ENCODE measurements around the gene THOC5. TPM values are rescaled to one million over a fixed set of nuclear protein-coding genes. Genes with fewer than 3 reads are reported as not detected.
"Not testable (repeated sequence)": the region's sequence is repeated elsewhere in the genome, so short reads cannot be mapped to it uniquely, and the experiment has no call there.

Gene THOC5
- polyA plus RNA-seq, 6 donors from 2014 or later: 18.8 to 30.1 (median 22.7) TPM

- Mint-ChIP-seq H3K36me3 (peaks cover 7 to 26% of the 10 kb centered on the region in 2 donors), H3K27ac (peak overlapping the region in 1 of 6 donors; percentile 8), H3K4me1 (peaks cover 18 to 34% (median 22%) of the 10 kb centered on the region in 3 donors)
- H3K9me3 Mint-ChIP-seq; H3K4me3 Mint-ChIP-seq; ATAC-seq (ENCODE audit: low read depth in 2 of 2); H3K27me3 Mint-ChIP-seq; DNase-seq: not testable (repeated sequence)
These were observed 8.5 kb downstream of the THOC5 start for GRCh38 chr22:29545045-29545444.

DNA sequence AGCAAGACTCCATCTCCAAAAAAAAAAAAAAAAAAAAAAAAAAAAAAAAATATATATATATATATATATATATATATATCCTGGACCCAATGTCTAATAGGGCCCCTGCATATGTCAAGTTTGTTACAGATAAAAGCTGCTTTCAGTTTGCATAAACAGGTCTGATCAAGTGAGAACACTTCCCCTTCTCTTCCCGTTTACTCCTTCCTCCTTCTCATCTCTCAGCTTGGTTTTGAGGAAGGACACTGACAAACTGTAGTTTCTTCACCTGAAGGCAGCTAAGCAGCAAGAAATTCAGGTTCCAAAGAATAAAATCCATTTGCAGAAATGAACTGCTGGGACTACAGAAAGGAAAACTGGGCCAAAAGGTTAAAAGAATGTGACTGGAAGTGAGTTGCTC lies 11.7 kb downstream of the THOC5 start:
- DNase-seq (no peak), ATAC-seq (ENCODE audit: low read depth in 2 of 2) (peak; percentile 42 to 56)
- Mint-ChIP-seq H3K4me1 (peaks cover 7 to 24% (median 9%) of the 10 kb centered on the region in 3 donors), H3K36me3 (peaks cover 3 to 7% of the 10 kb centered on the region in 2 donors), H3K4me3 (no peak overlapping the region), H3K27me3 (no peaks in the 10 kb centered on the region), H3K9me3 (peaks cover 0 to 2% (median 0%) of the 10 kb centered on the region in 7 donors), H3K27ac (peak overlapping the region in 3 of 6 donors; percentile 33 to 66 (median 60))

- H3K27ac Mint-ChIP-seq: no peak overlapping the region
- peaks cover 8 to 24% (median 9%) of the 10 kb centered on the region in 3 donors for H3K4me1 Mint-ChIP-seq
- no peak for ATAC-seq (ENCODE audit: low read depth in 2 of 2)
- peaks cover 12 to 16% of the 10 kb centered on the region in 2 donors for H3K36me3 Mint-ChIP-seq
- no peak for DNase-seq
- H3K27me3 Mint-ChIP-seq: no peaks in the 10 kb centered on the region
- H3K4me3 Mint-ChIP-seq: no peak overlapping the region
- no peaks in the 10 kb centered on the region for H3K9me3 Mint-ChIP-seq
These were observed 14.5 kb downstream of the THOC5 start for GRCh38 chr22:29539105-29539504.

DNA sequence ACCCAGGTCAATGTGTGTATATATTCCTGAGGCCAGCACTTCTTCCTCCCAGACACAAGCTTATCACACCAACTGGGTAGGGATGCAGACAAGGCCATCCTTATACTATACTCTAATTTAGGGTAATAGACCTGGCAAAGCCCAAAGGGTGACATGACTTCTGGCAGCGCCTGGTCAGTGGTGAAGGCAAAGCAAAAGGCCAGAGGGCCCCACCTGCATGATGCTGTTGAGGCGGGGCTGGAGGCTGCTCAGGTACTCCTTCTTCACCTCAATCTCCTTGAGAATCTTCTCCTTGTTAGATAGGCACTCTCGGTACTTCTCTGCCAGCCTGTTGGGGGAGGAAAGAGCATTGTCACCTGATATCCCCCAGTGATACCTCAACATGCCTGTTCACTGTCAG lies 17.1 kb downstream of the THOC5 start:
- Mint-ChIP-seq H3K4me1 (peaks cover 0 to 7% (median 4%) of the 10 kb centered on the region in 3 donors), H3K9me3 (no peaks in the 10 kb centered on the region), H3K4me3 (no peak overlapping the region), H3K27ac (no peak overlapping the region), H3K36me3 (peaks cover 25 to 29% of the 10 kb centered on the region in 2 donors), H3K27me3 (no peaks in the 10 kb centered on the region)
- DNase-seq (no peak), ATAC-seq (ENCODE audit: low read depth in 2 of 2) (no peak)

GRCh38 chr22:29531419-29531818 lies 22.1 kb downstream of the THOC5 start:
- DNase-seq (no peak), ATAC-seq (ENCODE audit: low read depth in 2 of 2) (no peak)
- Mint-ChIP-seq H3K9me3 (no peaks in the 10 kb centered on the region), H3K4me3 (no peak overlapping the region), H3K4me1 (peaks cover 0 to 4% (median 0%) of the 10 kb centered on the region in 3 donors), H3K36me3 (peaks cover 25 to 39% of the 10 kb centered on the region in 2 donors), H3K27me3 (no peaks in the 10 kb centered on the region), H3K27ac (no peak overlapping the region)

DNA sequence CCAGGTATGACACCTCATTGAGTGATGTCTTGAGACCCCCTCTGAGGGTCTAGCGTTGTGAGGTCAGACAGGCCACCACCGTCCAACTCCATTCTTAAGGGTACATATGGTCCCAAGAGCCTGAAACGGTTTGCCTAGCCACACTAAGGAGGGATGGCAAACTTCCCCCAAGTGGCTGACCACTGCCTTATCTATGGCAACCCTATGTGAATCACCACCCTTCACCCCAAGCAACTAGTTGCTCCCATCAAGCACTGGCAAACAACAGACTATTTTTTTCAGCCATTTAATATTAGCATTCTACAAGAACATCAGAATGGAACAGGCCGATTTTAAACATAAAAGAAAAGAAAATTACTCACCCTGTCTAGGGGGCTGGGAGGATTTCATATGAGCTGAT lies 22.8 kb downstream of the THOC5 start:
- ATAC-seq (ENCODE audit: low read depth in 2 of 2) (no peak), DNase-seq (no peak)
- Mint-ChIP-seq H3K27ac (peak overlapping the region in 1 of 6 donors; percentile 56), H3K36me3 (peaks cover 27 to 38% of the 10 kb centered on the region in 2 donors), H3K27me3 (no peaks in the 10 kb centered on the region), H3K4me1 (peaks cover 0 to 4% (median 0%) of the 10 kb centered on the region in 3 donors), H3K4me3 (no peak overlapping the region), H3K9me3 (no peaks in the 10 kb centered on the region)

GRCh38 chr22:29528144-29528543 lies 25.4 kb downstream of the THOC5 start:
- ATAC-seq (ENCODE audit: low read depth in 2 of 2) (no peak), DNase-seq (no peak)
- Mint-ChIP-seq H3K9me3 (no peaks in the 10 kb centered on the region), H3K36me3 (peaks cover 22 to 29% of the 10 kb centered on the region in 2 donors), H3K27ac (peak overlapping the region in 1 of 6 donors; percentile 11), H3K4me3 (no peak overlapping the region), H3K4me1 (peaks cover 0 to 3% (median 0%) of the 10 kb centered on the region in 3 donors), H3K27me3 (no peaks in the 10 kb centered on the region)

DNA sequence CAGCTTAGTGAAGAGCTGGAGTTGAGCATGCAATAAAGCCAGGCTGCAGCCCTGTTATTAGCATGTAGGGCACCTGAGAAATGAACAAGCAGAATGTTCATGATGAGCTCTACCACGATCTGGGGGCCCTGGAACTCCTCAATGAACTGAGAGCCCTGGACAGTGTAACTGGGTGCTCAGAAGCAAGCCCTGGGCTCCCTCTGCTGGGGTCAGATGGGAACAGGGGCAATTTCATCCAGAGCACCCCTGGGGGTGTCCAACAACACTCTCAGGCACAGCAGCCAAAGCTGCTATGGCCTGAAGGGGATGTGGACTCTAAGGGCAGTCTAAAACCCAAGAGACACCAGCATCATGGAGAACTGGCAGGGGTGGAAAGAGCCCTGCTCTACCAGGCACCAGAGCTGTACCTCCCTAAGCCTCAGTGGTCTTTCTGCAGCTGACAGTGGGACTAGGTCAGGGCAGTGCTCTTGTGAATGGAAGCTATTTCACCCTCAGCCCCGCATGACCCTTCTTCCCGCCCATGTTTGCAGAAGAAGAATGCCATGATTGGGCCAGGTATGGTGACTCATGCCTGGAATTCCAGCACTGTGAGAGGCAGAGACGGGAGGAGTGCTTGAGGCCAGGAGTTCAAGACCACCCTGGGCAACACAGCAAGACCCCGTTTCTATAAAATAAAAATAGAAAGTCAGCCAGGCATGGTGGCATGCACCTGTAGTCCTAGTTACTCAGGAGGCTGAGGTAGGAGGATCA lies 28.9 kb downstream of the THOC5 start:
- ATAC-seq (ENCODE audit: low read depth in 2 of 2) (peak; percentile 77 to 84), DNase-seq (peak; percentile 38)
- Mint-ChIP-seq H3K9me3 (no peaks in the 10 kb centered on the region), H3K4me3 (no peak overlapping the region), H3K27ac (peak overlapping the region in 1 of 6 donors; percentile 76), H3K4me1 (peaks cover 0 to 3% (median 0%) of the 10 kb centered on the region in 3 donors), H3K27me3 (no peaks in the 10 kb centered on the region), H3K36me3 (peaks cover 28 to 32% of the 10 kb centered on the region in 2 donors)

GRCh38 chr22:29523761-29524160 lies 29.8 kb downstream of the THOC5 start:
- H3K4me3 Mint-ChIP-seq: no peak overlapping the region
- H3K4me1 Mint-ChIP-seq: peaks cover 0 to 3% (median 0%) of the 10 kb centered on the region in 3 donors
- ATAC-seq (ENCODE audit: low read depth in 2 of 2): no peak
- no peak for DNase-seq
- H3K27me3 Mint-ChIP-seq: no peaks in the 10 kb centered on the region
- no peak overlapping the region for H3K27ac Mint-ChIP-seq
- H3K9me3 Mint-ChIP-seq: no peaks in the 10 kb centered on the region
- peaks cover 28 to 32% of the 10 kb centered on the region in 2 donors for H3K36me3 Mint-ChIP-seq

- Mint-ChIP-seq H3K27me3 (no peaks in the 10 kb centered on the region), H3K4me1 (peaks cover 0 to 3% (median 0%) of the 10 kb centered on the region in 3 donors), H3K36me3 (peaks cover 21 to 29% of the 10 kb centered on the region in 2 donors), H3K4me3 (no peak overlapping the region), H3K27ac (peak overlapping the region in 2 of 6 donors; percentile 36 to 78), H3K9me3 (no peaks in the 10 kb centered on the region)
- ATAC-seq (ENCODE audit: low read depth in 2 of 2): no peak
- no peak for DNase-seq
These were observed 32.0 kb downstream of the THOC5 start for GRCh38 chr22:29521526-29521925.

DNA sequence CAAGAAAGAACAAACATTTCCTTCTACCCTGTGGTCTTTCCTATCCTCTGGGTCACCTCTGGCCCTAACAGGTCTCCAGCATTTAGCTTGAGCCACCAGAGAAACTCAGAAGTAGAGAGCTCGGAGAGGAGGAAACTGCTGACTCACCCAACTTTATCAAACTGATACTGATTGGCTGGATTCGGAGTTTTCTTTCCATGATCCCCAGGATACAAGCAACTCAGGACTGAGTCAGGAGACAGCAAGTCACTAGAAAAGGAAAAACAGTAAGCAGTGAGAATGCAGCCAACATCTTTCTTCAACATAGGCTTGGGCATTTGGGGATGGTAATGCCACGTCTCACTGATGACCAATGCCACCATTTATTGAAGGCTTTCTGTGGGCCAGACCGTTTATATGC lies 32.7 kb downstream of the THOC5 start:
- H3K36me3 Mint-ChIP-seq: peaks cover 19 to 31% of the 10 kb centered on the region in 2 donors
- no peak for ATAC-seq (ENCODE audit: low read depth in 2 of 2)
- H3K9me3 Mint-ChIP-seq: no peaks in the 10 kb centered on the region
- H3K4me3 Mint-ChIP-seq: no peak overlapping the region
- H3K27ac Mint-ChIP-seq: peak overlapping the region in 1 of 6 donors; percentile 38
- no peak for DNase-seq
- H3K27me3 Mint-ChIP-seq: no peaks in the 10 kb centered on the region
- H3K4me1 Mint-ChIP-seq: peaks cover 0 to 3% (median 0%) of the 10 kb centered on the region in 3 donors

DNA sequence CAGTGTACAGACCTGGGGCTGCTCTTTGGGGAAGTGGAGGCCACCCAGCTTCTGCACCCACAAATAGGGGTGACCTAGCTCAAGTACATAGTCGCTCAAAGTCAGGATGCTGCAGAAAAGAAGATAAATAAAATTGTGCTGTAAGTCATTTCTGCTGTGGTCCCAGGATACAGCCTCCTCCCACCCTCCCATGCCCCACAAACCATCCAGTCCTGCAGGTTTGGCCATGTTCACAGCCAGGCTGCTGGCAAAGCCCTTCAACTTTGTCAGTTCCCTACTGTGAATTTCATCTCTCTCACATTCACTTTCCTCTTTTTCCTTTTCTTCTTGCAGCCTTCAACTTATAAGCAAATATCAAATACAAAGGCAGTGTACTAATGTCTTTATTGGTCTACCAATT lies 33.6 kb downstream of the THOC5 start:
- Mint-ChIP-seq H3K4me1 (peaks cover 0 to 3% (median 0%) of the 10 kb centered on the region in 3 donors), H3K36me3 (peaks cover 19 to 28% of the 10 kb centered on the region in 2 donors), H3K4me3 (no peak overlapping the region), H3K9me3 (no peaks in the 10 kb centered on the region), H3K27me3 (no peaks in the 10 kb centered on the region), H3K27ac (no peak overlapping the region)
- ATAC-seq (ENCODE audit: low read depth in 2 of 2) (no peak), DNase-seq (no peak)

DNA sequence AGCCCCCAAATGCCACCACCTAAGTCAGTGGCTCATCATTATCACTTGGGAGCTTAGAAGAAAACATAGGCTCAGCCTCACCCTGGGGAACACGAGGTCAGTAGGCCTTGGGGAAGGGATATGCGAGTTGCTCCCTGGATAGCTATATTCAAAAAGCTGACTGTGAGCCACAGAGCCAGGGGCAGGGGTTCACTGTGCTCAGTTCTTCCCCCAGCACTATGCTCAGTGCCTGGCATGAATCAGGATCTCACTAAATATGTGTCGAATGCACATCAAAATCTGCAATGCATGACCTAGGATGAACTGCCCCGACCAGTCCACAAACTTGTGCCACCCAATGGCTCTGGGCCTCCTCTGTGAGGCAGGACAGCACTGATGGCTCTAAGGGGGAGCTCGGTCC lies 35.1 kb downstream of the THOC5 start:
- no peak for ATAC-seq (ENCODE audit: low read depth in 2 of 2)

GRCh38 chr22:29517215-29517908 lies 36.2 kb downstream of the THOC5 start:
- Mint-ChIP-seq H3K27me3 (no peaks in the 10 kb centered on the region), H3K4me3 (no peak overlapping the region), H3K27ac (no peak overlapping the region), H3K4me1 (no peaks in the 10 kb centered on the region), H3K36me3 (peaks cover 14 to 28% of the 10 kb centered on the region in 2 donors), H3K9me3 (no peaks in the 10 kb centered on the region)
- DNase-seq (no peak), ATAC-seq (ENCODE audit: low read depth in 2 of 2) (no peak)

More for the DNA sequence above, 35.1 kb downstream of the THOC5 start:
- no peaks in the 10 kb centered on the region for H3K9me3 Mint-ChIP-seq
- no peak overlapping the region for H3K27ac Mint-ChIP-seq
- H3K4me3 Mint-ChIP-seq: no peak overlapping the region
- no peaks in the 10 kb centered on the region for H3K27me3 Mint-ChIP-seq
- DNase-seq: no peak
- peaks cover 17 to 28% of the 10 kb centered on the region in 2 donors for H3K36me3 Mint-ChIP-seq
- H3K4me1 Mint-ChIP-seq: no peaks in the 10 kb centered on the region
